BLaER1 treated with 17β-estradiol and CSF1 and Interleukin-3, amounts not matched to agents 10 nM and 100 nM (cell line): ENCODE measurements around the gene CD300A.
A peak's percentile ranks its signal among the peaks of the same experiment; 100 is the strongest.

Experiments
- H3K27ac ChIP-seq, 11 experiments: shearing (Covaris generic); formaldehyde crosslinking; 2 replicates each; pipeline ENCODE4 v1.8.1; 2022
- H3K27me3 ChIP-seq, 11 experiments: shearing (Covaris generic); formaldehyde crosslinking; 2 replicates each; pipeline ENCODE4 v1.8.1; 2022
- H3K36me3 ChIP-seq, 11 experiments: shearing (Covaris generic); formaldehyde crosslinking; 2 replicates each; pipeline ENCODE4 v1.8.1; 2022
- H3K4me1 ChIP-seq, 10 experiments: shearing (Covaris generic); formaldehyde crosslinking; 2 replicates each; pipeline ENCODE4 v1.8.1; 2022
- H3K4me2 ChIP-seq, 11 experiments: shearing (Covaris generic); formaldehyde crosslinking; 2 replicates each; pipeline ENCODE4 v1.8.1; 2022
- H3K4me3 ChIP-seq, 10 experiments: shearing (Covaris generic); formaldehyde crosslinking; 2 replicates each; pipeline ENCODE4 v1.8.1; 2022
- H3K9ac ChIP-seq, 11 experiments: shearing (Covaris generic); formaldehyde crosslinking; 2 replicates each; pipeline ENCODE4 v1.8.1; 2022
- H3K9me3 ChIP-seq, 11 experiments: shearing (Covaris generic); formaldehyde crosslinking; replicated peaks in 1 of 11; 2 replicates each; pipeline ENCODE4 v1.8.1; 2022
- H4K20me1 ChIP-seq, 11 experiments: shearing (Covaris generic); formaldehyde crosslinking; 2 replicates each; pipeline ENCODE4 v1.8.1; 2022
- Cebpa-rat ChIP-seq, 11 experiments: shearing (Covaris generic); IDR thresholded peaks; 2 replicates each; pipeline ENCODE4 v1.8.1; 2022

CD300A gene

DNA sequence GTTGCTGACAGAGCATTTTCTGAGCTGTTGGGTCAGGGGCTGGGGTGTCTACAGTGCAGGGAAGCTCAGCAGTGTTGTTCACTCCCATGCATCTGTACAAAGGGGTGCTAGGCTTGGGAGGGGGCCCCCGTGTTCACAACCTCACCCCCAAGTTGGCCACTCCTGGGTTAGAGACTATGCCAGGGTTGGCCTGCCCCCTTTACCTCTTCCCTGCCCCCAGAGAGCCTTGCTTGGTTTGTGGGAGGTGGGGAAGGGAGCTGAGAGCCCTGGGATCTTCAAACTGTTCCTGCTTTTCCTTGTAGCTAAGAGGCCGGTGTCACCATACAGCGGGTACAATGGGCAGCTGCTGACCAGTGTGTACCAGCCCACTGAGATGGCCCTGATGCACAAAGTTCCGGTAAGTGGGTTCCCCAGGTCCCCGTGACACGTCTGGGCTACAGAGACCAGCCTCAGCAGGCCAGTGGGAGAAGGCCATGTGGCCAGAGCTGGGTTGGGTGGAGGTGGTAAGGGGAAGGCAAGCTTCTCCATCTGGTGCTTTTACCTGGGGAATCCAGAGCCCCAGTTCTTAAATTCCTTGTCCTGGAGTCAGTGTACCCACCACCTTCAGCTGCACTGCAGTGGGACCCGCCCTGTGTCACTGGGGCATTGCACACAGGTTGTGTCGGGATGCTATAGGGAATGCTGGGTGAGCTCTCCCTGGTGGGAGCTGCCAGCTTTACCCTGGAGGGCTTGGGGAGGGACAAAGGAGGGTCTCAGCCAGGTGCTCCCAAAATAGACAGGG, 22.7 kb upstream of the CD300A start:
- Histone ChIP-seq H3K36me3 (peaks cover 0 to 23% (median 0%) of the 10 kb centered on the region in 11 experiments; a peak in 8 of 22 replicates), H3K4me3 (peak overlapping the region in 7 of 10 experiments; percentile 37 to 59 (median 43); a peak in 10 of 20 replicates), H3K4me2 (peak overlapping the region; percentile 80 to 96 (median 90)), H3K9me3 (peaks cover 11 to 20% (median 17%) of the 10 kb centered on the region in 11 experiments), H3K9ac (peak overlapping the region; percentile 65 to 79 (median 74); a peak in 20 of 22 replicates), H3K27me3 (no peaks in the 10 kb centered on the region), H3K4me1 (peaks cover 53 to 80% (median 74%) of the 10 kb centered on the region in 10 experiments), H3K27ac (peak overlapping the region; percentile 71 to 88 (median 83)), H4K20me1 (no peaks in the 10 kb centered on the region)
- TF ChIP-seq Cebpa-rat (IDR thresholded peaks at IDR 0.05) = no peak

GRCh38 chr17:74444406-74444805, 22.0 kb upstream of the CD300A start:
- no peak for TF ChIP-seq Cebpa-rat (IDR thresholded peaks at IDR 0.05)
- H3K4me2 ChIP-seq = peak overlapping the region; percentile 80 to 96 (median 90)
- H3K9ac ChIP-seq = 0 out of 22 replicates have a peak overlapping the region, but pooled peaks of 1 of the 11 experiments have one; percentile 10
- H3K4me1 ChIP-seq = peaks cover 53 to 83% (median 75%) of the 10 kb centered on the region in 10 experiments
- H3K36me3 ChIP-seq = peaks cover 0 to 21% (median 0%) of the 10 kb centered on the region in 11 experiments; a peak in 8 of 22 replicates
- peaks cover 4 to 13% (median 10%) of the 10 kb centered on the region in 11 experiments; a peak in 21 of 22 replicates for H3K9me3 ChIP-seq
- H3K4me3 ChIP-seq = no peak overlapping the region
- H4K20me1 ChIP-seq = no peaks in the 10 kb centered on the region
- H3K27ac ChIP-seq = peak overlapping the region in 8 of 11 experiments; percentile 3 to 88 (median 84); a peak in 7 of 22 replicates
- no peaks in the 10 kb centered on the region for H3K27me3 ChIP-seq

DNA sequence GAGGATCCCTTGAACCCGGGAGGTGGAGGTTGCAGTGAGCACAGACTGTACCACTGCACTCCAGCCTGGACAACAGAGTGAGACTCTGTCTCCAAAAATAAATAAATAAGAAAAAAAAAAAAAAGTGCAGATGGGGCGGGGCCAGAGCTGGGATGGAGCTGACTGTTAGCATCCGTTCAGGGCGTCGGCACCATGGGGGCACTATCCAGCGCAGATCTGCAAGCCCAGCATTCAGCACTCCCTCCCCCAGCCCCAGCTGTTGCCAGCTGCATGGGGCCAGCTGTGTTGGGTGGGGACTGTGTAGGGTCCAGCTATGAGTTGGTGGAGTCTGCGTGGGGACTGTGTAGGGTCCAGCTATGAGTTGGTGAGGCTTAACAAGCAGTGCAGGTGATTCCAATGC, 21.3 kb upstream of the CD300A start:
- no peak overlapping the region for H3K4me3 ChIP-seq
- no peaks in the 10 kb centered on the region for H3K27me3 ChIP-seq
- H3K9me3 ChIP-seq = peaks cover 0 to 6% (median 3%) of the 10 kb centered on the region in 11 experiments; a peak in 11 of 22 replicates
- no peak for TF ChIP-seq Cebpa-rat (IDR thresholded peaks at IDR 0.05)
- no peaks in the 10 kb centered on the region for H4K20me1 ChIP-seq
- H3K4me2 ChIP-seq = peak overlapping the region; percentile 79 to 96 (median 90); a peak in 20 of 22 replicates
- H3K4me1 ChIP-seq = peaks cover 53 to 78% (median 70%) of the 10 kb centered on the region in 10 experiments
- peak overlapping the region in 1 of 11 experiments; percentile 66; a peak in 1 of 22 replicates for H3K27ac ChIP-seq
- peaks cover 0 to 14% (median 0%) of the 10 kb centered on the region in 11 experiments; a peak in 8 of 22 replicates for H3K36me3 ChIP-seq
- H3K9ac ChIP-seq = no peak overlapping the region

DNA sequence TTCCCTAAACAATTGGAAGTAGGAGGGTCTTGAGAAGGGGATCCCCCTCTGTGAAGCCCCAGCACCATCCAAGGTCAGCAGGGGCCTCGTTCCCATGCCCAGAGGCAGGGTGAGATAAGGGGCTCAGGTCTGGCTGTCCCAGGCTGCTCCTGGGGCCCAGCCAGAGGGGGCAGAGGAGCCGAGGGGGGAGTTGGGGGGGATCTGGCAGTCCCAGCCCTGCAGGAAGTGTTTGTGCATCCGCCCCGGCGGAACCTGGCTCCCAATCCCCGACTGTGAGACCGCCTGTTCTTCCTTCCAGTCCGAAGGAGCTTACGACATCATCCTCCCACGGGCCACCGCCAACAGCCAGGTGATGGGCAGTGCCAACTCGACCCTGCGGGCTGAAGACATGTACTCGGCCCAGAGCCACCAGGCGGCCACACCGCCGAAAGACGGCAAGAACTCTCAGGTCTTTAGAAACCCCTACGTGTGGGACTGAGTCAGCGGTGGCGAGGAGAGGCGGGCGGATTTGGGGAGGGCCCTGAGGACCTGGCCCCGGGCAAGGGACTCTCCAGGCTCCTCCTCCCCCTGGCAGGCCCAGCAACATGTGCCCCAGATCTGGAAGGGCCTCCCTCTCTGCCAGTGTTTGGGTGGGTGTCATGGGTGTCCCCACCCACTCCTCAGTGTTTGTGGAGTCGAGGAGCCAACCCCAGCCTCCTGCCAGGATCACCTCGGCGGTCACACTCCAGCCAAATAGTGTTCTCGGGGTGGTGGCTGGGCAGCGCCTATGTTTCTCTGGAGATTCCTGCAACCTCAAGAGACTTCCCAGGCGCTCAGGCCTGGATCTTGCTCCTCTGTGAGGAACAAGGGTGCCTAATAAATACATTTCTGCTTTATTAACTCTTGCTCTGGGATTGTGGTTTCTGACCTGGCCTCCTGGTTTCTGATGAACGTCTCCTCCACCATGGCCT, 19.6 kb upstream of the CD300A start:
- Histone ChIP-seq H3K4me2 (peak overlapping the region; percentile 70 to 96 (median 90)), H3K36me3 (peaks cover 0 to 4% (median 0%) of the 10 kb centered on the region in 11 experiments; a peak in 1 of 22 replicates), H3K9ac (peak overlapping the region in 9 of 11 experiments; percentile 19 to 67 (median 54); a peak in 15 of 22 replicates), H4K20me1 (no peaks in the 10 kb centered on the region), H3K9me3 (no peaks in the 10 kb centered on the region), H3K4me1 (peaks cover 53 to 78% (median 68%) of the 10 kb centered on the region in 10 experiments), H3K4me3 (peak overlapping the region in 3 of 10 experiments; percentile 27 to 32 (median 28); a peak in 4 of 20 replicates), H3K27ac (peak overlapping the region in 10 of 11 experiments; percentile 4 to 70 (median 55); a peak in 18 of 22 replicates), H3K27me3 (no peaks in the 10 kb centered on the region)
- no peak for TF ChIP-seq Cebpa-rat (IDR thresholded peaks at IDR 0.05)

DNA sequence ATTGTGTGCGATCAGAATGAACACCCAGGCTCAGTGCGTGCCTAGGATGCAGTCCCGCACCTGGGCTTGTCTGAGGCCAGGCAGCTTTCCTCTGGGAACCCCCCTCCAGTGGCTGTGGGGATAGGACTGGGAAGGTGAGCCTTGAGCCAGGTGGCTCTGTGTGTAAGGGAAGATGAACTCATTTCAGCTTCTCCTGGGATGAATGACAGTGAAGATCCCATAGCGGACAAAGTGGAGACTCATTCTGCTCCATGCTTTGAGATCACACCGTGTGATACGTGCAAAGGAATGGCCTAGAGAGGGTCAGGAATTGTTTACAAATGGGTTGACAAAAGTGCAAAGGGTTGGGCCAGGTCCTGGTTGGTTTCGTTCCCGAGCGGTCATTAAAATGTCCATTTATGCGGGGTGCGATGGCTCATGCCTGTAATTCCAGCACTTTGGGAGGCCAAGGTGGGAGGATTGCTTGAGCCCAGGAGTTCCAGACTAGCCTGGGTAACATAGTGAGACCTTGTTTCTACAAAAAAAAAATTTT, 18.7 kb upstream of the CD300A start:
- H3K36me3 ChIP-seq = peaks cover 0 to 4% (median 0%) of the 10 kb centered on the region in 11 experiments; a peak in 1 of 22 replicates
- no peaks in the 10 kb centered on the region for H4K20me1 ChIP-seq
- TF ChIP-seq Cebpa-rat (IDR thresholded peaks at IDR 0.05) = no peak
- H3K4me3 ChIP-seq = no peak overlapping the region
- H3K4me2 ChIP-seq = peak overlapping the region in 9 of 11 experiments; percentile 79 to 96 (median 91); a peak in 17 of 22 replicates
- H3K9me3 ChIP-seq = no peaks in the 10 kb centered on the region
- peaks cover 0 to 8% (median 0%) of the 10 kb centered on the region in 11 experiments; a peak in 4 of 22 replicates for H3K27me3 ChIP-seq
- H3K4me1 ChIP-seq = peaks cover 52 to 79% (median 70%) of the 10 kb centered on the region in 10 experiments
- H3K9ac ChIP-seq = peak overlapping the region in 4 of 11 experiments; percentile 2 to 67 (median 36); a peak in 3 of 22 replicates
- H3K27ac ChIP-seq = peak overlapping the region in 5 of 11 experiments; percentile 51 to 70 (median 66); a peak in 10 of 22 replicates

GRCh38 chr17:74448756-74449155, 17.7 kb upstream of the CD300A start:
- peaks cover 0 to 4% (median 0%) of the 10 kb centered on the region in 11 experiments; a peak in 1 of 22 replicates for H3K36me3 ChIP-seq
- H3K9ac ChIP-seq = no peak overlapping the region; a peak in 1 of 22 replicates
- no peaks in the 10 kb centered on the region for H4K20me1 ChIP-seq
- H3K9me3 ChIP-seq = no peaks in the 10 kb centered on the region
- no peak overlapping the region for H3K4me3 ChIP-seq
- peaks cover 52 to 79% (median 70%) of the 10 kb centered on the region in 10 experiments for H3K4me1 ChIP-seq
- H3K27ac ChIP-seq = peak overlapping the region in 4 of 11 experiments; percentile 25 to 57 (median 42); a peak in 3 of 22 replicates
- H3K4me2 ChIP-seq = peak overlapping the region in 8 of 11 experiments; percentile 79 to 96 (median 90); a peak in 13 of 22 replicates
- peaks cover 0 to 17% (median 3%) of the 10 kb centered on the region in 11 experiments; a peak in 5 of 22 replicates for H3K27me3 ChIP-seq
- no peak for TF ChIP-seq Cebpa-rat (IDR thresholded peaks at IDR 0.05)

- Histone ChIP-seq H3K27ac (peak overlapping the region in 2 of 11 experiments; percentile 35 to 57; a peak in 3 of 22 replicates), H3K4me3 (no peak overlapping the region), H3K4me2 (peak overlapping the region in 3 of 11 experiments; percentile 20 to 91 (median 85); a peak in 2 of 22 replicates), H4K20me1 (no peaks in the 10 kb centered on the region), H3K4me1 (peaks cover 48 to 77% (median 67%) of the 10 kb centered on the region in 10 experiments), H3K9ac (no peak overlapping the region), H3K36me3 (peaks cover 0 to 3% (median 0%) of the 10 kb centered on the region in 11 experiments; a peak in 1 of 22 replicates), H3K9me3 (no peaks in the 10 kb centered on the region), H3K27me3 (peaks cover 0 to 17% (median 3%) of the 10 kb centered on the region in 11 experiments; a peak in 5 of 22 replicates)
- no peak for TF ChIP-seq Cebpa-rat (IDR thresholded peaks at IDR 0.05)
These were observed 17.1 kb upstream of the CD300A start for GRCh38 chr17:74449306-74449705.
